KMS-11 (cell line): ENCODE results near the gene MRTFA.

Experiments used
- H2AFZ ChIP-seq: fragments of 200-600 bp; sonication (generic); 2 replicates; pipeline ENCODE4 v1.6.1; 2016; ENCODE audit warnings: antibody characterized with exemption, mixed run types, low read depth
- H3K27ac ChIP-seq: fragments of 200-600 bp; sonication (generic); 2 replicates; pipeline ENCODE4 v1.6.1; 2016; ENCODE audit warnings: mild to moderate bottlenecking, mixed run types
- H3K27me3 ChIP-seq: fragments of 200-600 bp; sonication (generic); 2 replicates; pipeline ENCODE4 v1.6.1; 2017; ENCODE audit warnings: mild to moderate bottlenecking, low read depth, mixed run types, moderate library complexity; ENCODE audit not compliant: insufficient read depth
- H3K36me3 ChIP-seq: fragments of 200-600 bp; sonication (generic); 2 replicates; pipeline ENCODE4 v1.6.1; 2017; ENCODE audit warnings: mild to moderate bottlenecking, mixed run types; ENCODE audit not compliant: insufficient read depth
- H3K4me1 ChIP-seq: fragments of 200-600 bp; sonication (generic); 2 replicates; pipeline ENCODE4 v1.6.1; 2016; ENCODE audit warnings: mild to moderate bottlenecking, low read depth, mixed run types; ENCODE audit not compliant: poor library complexity, severe bottlenecking
- H3K4me2 ChIP-seq: fragments of 200-600 bp; sonication (generic); 2 replicates; pipeline ENCODE4 v1.7.0; 2016; ENCODE audit warnings: mild to moderate bottlenecking, mixed run types
- H3K4me3 ChIP-seq: fragments of 200-600 bp; sonication (generic); IDR thresholded peaks from 2 replicates; pipeline ENCODE4 v1.6.1; 2017; ENCODE audit warnings: low read depth, low read length, mixed read lengths; ENCODE audit not compliant: insufficient read depth
- H3K79me2 ChIP-seq: fragments of 200-600 bp; sonication (generic); 2 replicates; pipeline ENCODE4 v1.6.1; 2016; ENCODE audit warnings: low read depth, mixed run types; ENCODE audit not compliant: insufficient read depth
- H3K9ac ChIP-seq: fragments of 200-600 bp; sonication (generic); 2 replicates; pipeline ENCODE4 v1.6.1; 2016; ENCODE audit warnings: mild to moderate bottlenecking, mixed run types
- H4K20me1 ChIP-seq: fragments of 200-600 bp; sonication (generic); 2 replicates; pipeline ENCODE4 v1.6.1; 2016; ENCODE audit warnings: mild to moderate bottlenecking, mixed run types; ENCODE audit not compliant: insufficient read depth
- TF ChIP-seq, protein P1 (sequence below): fragments of 200-600 bp; sonication (generic); conservative IDR thresholded peaks from 2 replicates; pipeline ENCODE4 v1.6.1; 2017; ENCODE audit warnings: low read depth, mild to moderate bottlenecking, antibody characterized with exemption, low read length, moderate library complexity, mixed read lengths

MRTFA gene

DNA sequence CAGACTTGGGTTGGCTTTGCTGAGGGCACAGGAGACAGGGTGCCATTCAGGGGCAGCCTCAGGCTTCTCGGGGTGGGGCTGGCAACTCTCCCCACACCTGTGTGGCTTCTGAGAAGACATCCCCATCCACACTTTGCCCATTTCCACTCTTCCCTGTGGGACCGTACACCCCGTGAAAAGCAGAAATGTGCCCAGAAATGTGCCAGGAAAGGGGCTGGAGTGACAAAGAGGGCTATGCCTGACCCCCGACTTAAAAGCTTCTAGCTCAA, 215.5 kb downstream of the MRTFA start:
- peaks cover 12% of the 10 kb centered on the region for H3K4me1 ChIP-seq
- H3K79me2 ChIP-seq = no peaks in the 10 kb centered on the region
- no peaks in the 10 kb centered on the region for H3K27me3 ChIP-seq
- H4K20me1 ChIP-seq = no peaks in the 10 kb centered on the region
- H3K9ac ChIP-seq = no peak overlapping the region
- H3K4me3 ChIP-seq = no peak overlapping the region
- no peak overlapping the region for H2AFZ ChIP-seq
- H3K27ac ChIP-seq = no peak overlapping the region
- no peak overlapping the region for H3K4me2 ChIP-seq
- TF ChIP-seq, protein P1, sequence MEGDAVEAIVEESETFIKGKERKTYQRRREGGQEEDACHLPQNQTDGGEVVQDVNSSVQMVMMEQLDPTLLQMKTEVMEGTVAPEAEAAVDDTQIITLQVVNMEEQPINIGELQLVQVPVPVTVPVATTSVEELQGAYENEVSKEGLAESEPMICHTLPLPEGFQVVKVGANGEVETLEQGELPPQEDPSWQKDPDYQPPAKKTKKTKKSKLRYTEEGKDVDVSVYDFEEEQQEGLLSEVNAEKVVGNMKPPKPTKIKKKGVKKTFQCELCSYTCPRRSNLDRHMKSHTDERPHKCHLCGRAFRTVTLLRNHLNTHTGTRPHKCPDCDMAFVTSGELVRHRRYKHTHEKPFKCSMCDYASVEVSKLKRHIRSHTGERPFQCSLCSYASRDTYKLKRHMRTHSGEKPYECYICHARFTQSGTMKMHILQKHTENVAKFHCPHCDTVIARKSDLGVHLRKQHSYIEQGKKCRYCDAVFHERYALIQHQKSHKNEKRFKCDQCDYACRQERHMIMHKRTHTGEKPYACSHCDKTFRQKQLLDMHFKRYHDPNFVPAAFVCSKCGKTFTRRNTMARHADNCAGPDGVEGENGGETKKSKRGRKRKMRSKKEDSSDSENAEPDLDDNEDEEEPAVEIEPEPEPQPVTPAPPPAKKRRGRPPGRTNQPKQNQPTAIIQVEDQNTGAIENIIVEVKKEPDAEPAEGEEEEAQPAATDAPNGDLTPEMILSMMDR = no peak
- no peaks in the 10 kb centered on the region for H3K36me3 ChIP-seq

DNA sequence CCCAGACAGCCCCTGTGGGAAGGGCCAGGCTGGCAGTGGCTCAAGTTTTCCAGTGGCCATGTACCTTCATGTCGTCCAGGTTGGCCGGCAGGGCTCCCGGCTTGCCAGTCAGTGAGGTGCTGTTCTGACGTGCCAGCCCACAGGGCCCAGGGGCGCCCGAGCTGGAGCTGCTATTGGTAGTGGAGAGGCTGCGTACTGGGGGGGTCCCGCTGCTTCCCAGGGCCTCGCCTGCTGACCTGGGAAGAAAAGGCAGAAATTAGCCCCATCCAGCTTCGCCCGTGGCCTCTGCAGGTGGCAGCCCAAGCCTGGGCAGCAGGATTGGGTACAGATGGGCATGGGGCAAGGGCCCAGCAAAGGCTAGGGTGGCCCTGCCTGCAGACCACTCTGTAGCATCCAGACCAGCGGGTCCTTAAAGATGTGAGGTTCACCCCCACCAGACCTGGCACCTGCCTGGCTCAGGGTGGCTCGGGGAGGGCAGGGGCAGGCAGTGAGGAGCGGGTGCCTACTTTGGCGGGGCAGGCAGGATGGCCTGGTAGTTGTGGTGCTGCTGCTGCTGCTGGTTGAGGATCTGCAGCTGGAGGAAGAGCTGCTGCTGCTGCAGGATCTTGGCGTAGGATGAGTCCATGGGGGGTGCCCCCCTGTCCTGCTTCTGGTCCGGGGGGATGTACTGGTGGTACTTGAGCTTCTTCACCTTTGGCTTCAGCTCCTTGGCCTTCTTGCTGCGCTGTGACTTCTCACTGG, 216.0 kb downstream of the MRTFA start:
- Histone ChIP-seq H2AFZ (no peak overlapping the region), H3K4me3 (no peak overlapping the region), H3K79me2 (no peaks in the 10 kb centered on the region), H3K27me3 (no peaks in the 10 kb centered on the region), H4K20me1 (no peaks in the 10 kb centered on the region), H3K4me2 (no peak overlapping the region), H3K4me1 (peaks cover 13% of the 10 kb centered on the region), H3K9ac (no peak overlapping the region), H3K36me3 (no peaks in the 10 kb centered on the region), H3K27ac (no peak overlapping the region)
- TF ChIP-seq, protein P1 = no peak

DNA sequence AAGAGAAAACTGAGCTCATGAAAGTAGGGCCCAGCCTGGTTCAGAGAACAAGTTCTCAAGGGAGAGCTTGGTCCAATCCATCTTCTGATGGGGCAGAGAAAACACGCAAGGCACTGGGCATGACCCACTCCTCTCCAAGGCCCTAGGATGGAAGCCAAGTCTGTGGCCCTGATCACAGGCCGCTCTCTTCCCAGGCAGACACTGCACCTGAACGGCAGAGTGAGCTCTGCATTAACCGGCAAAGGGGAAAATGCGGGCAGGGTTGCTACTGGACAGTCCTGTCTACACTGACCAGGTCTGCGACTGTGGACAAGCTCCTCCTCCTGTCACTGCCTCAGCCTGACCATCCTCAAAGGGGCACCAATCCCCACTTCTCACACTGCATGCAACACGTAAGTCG, 216.8 kb downstream of the MRTFA start:
- Histone ChIP-seq H4K20me1 (no peaks in the 10 kb centered on the region), H3K79me2 (no peaks in the 10 kb centered on the region), H3K4me1 (peaks cover 21% of the 10 kb centered on the region), H2AFZ (no peak overlapping the region), H3K27ac (no peak overlapping the region), H3K4me3 (no peak overlapping the region), H3K9ac (no peak overlapping the region), H3K36me3 (no peaks in the 10 kb centered on the region), H3K27me3 (no peaks in the 10 kb centered on the region), H3K4me2 (no peak overlapping the region)
- TF ChIP-seq, protein P1 = no peak

DNA sequence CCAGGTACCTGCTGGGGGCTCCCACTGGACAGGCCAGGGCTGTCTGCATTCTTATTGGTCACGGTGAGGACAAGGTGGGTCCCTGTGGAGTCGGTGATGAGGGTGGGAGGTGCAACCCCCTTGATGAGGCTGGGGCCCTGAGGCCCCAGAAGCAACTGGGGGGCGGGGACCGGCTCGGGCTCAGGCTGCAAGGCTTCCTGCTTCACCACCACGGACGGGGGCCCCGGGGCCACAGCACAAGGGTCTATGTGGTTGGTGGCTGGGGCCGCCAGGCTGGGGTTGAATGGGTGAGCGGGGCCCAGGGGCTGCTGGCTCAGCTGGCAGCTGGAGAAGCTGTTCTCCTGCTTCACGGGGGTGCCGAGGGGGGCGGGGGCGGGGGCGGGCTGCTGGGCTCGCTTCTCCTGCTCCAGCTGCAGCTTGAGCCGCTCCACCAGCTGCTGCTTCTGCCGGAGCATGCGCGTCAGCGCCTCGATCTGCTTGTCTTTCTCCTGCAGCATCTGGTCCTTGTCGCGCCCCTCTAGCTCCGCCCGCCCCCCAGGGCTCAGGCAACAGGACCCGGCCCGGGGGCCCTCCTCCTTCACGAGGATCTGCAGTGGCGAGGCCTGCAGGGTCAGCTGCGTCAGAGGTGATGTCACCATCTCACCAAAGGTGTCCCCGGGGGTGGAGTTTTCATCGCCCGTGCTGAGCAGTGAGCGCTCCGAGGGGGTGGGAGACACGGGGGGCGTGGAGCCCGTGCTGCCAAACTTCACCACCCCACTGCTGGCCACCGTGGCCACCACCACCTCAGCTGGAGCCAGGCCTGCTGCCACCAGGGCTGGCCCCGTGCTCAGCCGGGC, 217.9 kb downstream of the MRTFA start:
- Histone ChIP-seq H3K9ac (no peak overlapping the region), H4K20me1 (no peaks in the 10 kb centered on the region), H3K4me3 (no peak overlapping the region), H2AFZ (no peak overlapping the region), H3K27me3 (no peaks in the 10 kb centered on the region), H3K4me2 (no peak overlapping the region), H3K4me1 (peaks cover 25% of the 10 kb centered on the region), H3K79me2 (no peaks in the 10 kb centered on the region), H3K27ac (no peak overlapping the region), H3K36me3 (no peaks in the 10 kb centered on the region)
- TF ChIP-seq, protein P1 = no peak
